DOHH2 (cell line): ENCODE measurements around the gene ELK3.

Source experiments
- CTCF ChIP-seq: fragments of 200-600 bp; sonication (generic); IDR thresholded peaks from one replicate; pipeline ENCODE4 v1.5.1; 2014; ENCODE audit warnings: antibody characterized with exemption, mild to moderate bottlenecking, low read depth, low read length; ENCODE audit not compliant: poor library complexity, severe bottlenecking
- EZH2phosphoT487 ChIP-seq: fragments of 200-600 bp; sonication (generic); IDR thresholded peaks from 2 replicates; pipeline ENCODE4 v1.6.1; 2017; ENCODE audit warnings: borderline replicate concordance, mild to moderate bottlenecking, antibody characterized with exemption, low read length, moderate library complexity, mixed read lengths

- TF ChIP-seq CTCF (no peak), EZH2phosphoT487 (no peak)
Observed at GRCh38 chr12:96185914-96186313, 8.3 kb upstream of the ELK3 start.
